B cell (primary cell): ENCODE results near the gene B3GALT6. TPM values are rescaled to one million over a fixed set of nuclear protein-coding genes. Genes with fewer than 3 reads are reported as not detected.

Source experiments
- ATAC-seq: fragments of 200-7000 bp; cut with Tn5 transposase; one replicate; pipeline ENCODE4 v1.10.0; 2021; ENCODE audit warnings: low read depth, mild to moderate bottlenecking, moderate number of reproducible peaks, moderate library complexity
- CTCF ChIA-PET: fragments of 350-600 bp; sonication (Branson Sonifier 250); formaldehyde crosslinking; loops from one replicate; lab custom pipeline; 2021; ENCODE audit warnings: antibody characterized with exemption, inconsistent platforms; lab: Charles Lee
- POLR2A ChIA-PET: fragments of 350-600 bp; sonication (Branson Sonifier 250); formaldehyde crosslinking; loops from one replicate; lab custom pipeline; 2021; ENCODE audit warnings: antibody characterized with exemption; lab: Charles Lee
- DNase-seq: peaks from one replicate; pipeline ENCODE4 v3.0.0; 2013
- H2AFZ ChIP-seq: 2 replicates; pipeline ENCODE4 v1.6.1; 2012; ENCODE audit warnings: mild to moderate bottlenecking, low read depth, low read length; ENCODE audit not compliant: insufficient read depth, poor library complexity, severe bottlenecking
- H3K27ac ChIP-seq, 2 donors: 1 replicate in 1 of 2; 2 replicates in 1 of 2; pipeline ENCODE4 v1.5.1; 2012 to 2013; ENCODE audit warnings: low read length in 2 of 2, mild to moderate bottlenecking in 2 of 2, moderate library complexity in 1 of 2
- H3K27me3 ChIP-seq, 4 experiments: fragments of 200-600 bp in 1 of 4; sonication (generic) in 1 of 4; replicated peaks in 1 of 4; 1 replicate in 2 of 4; 2 replicates in 2 of 4; pipeline versions ENCODE4 v1.6.1 to v1.7.0; 2013 to 2016; ENCODE audit warnings: low read length in 3 of 4, mild to moderate bottlenecking in 2 of 4, mixed read lengths in 1 of 4, moderate library complexity in 1 of 4; ENCODE audit not compliant: insufficient read depth in 4 of 4, control insufficient read depth in 3 of 4; ENCODE audit errors: control extremely low read depth in 1 of 4
- H3K36me3 ChIP-seq, 2 experiments: replicated peaks in 1 of 2; 1 replicate in 1 of 2; 2 replicates in 1 of 2; pipeline versions ENCODE4 v1.6.1 to v1.7.1; 2013; ENCODE audit warnings: low read length in 1 of 2; ENCODE audit not compliant: insufficient read depth in 2 of 2, control insufficient read depth in 1 of 2; ENCODE audit errors: control extremely low read depth in 1 of 2, extremely low read depth in 1 of 2
- H3K4me1 ChIP-seq, 2 donors: fragments of 200-600 bp in 1 of 2; sonication (generic) in 1 of 2; 1 replicate in 1 of 2; 2 replicates in 1 of 2; pipeline versions ENCODE4 v1.5.1 to v1.6.1; 2013 to 2017; ENCODE audit warnings: low read length in 2 of 2; ENCODE audit not compliant: control insufficient read depth in 2 of 2, insufficient read depth in 2 of 2
- H3K4me2 ChIP-seq: replicated peaks from 2 replicates; pipeline ENCODE3; 2012; ENCODE audit warnings: mild to moderate bottlenecking, low read depth, low read length; ENCODE audit not compliant: poor library complexity, severe bottlenecking
- H3K4me3 ChIP-seq, 5 experiments: fragments of 200-600 bp in 1 of 5; sonication (generic) in 1 of 5; 1 replicate in 3 of 5; 2 replicates in 2 of 5; pipeline versions ENCODE4 v1.5.1 to v1.7.0; 2011 to 2016; ENCODE audit warnings: low read length in 4 of 5, mild to moderate bottlenecking in 4 of 5, low read depth in 2 of 5, control low read depth in 1 of 5, moderate library complexity in 1 of 5; ENCODE audit not compliant: insufficient read depth in 1 of 5; ENCODE audit errors: control extremely low read depth in 1 of 5, extremely low read depth in 1 of 5
- H3K79me2 ChIP-seq: fragments of 200-600 bp; sonication (generic); one replicate; pipeline ENCODE4 v1.6.0; 2016; ENCODE audit warnings: low read length; ENCODE audit not compliant: control insufficient read depth, insufficient read depth
- H3K9ac ChIP-seq: fragments of 200-600 bp; sonication (generic); 2 replicates; pipeline ENCODE4 v1.6.1; 2017; ENCODE audit warnings: mild to moderate bottlenecking, low read length, moderate library complexity
- H3K9me3 ChIP-seq, 3 donors: one replicate each; pipeline versions ENCODE4 v1.6.1 to v1.7.1; 2013; ENCODE audit warnings: low read length in 2 of 3; ENCODE audit not compliant: control insufficient read depth in 2 of 3, insufficient read depth in 1 of 3; ENCODE audit errors: control extremely low read depth in 1 of 3
- H4K20me1 ChIP-seq: 2 replicates; pipeline ENCODE4 v1.6.0; 2012; ENCODE audit warnings: mild to moderate bottlenecking, low read length; ENCODE audit not compliant: insufficient read depth, control insufficient read depth, poor library complexity, severe bottlenecking
- H3K27ac Mint-ChIP-seq: one replicate; pipeline ENCODE4 v1.8.0; 2021; ENCODE audit warnings: mixed read lengths
- H3K27me3 Mint-ChIP-seq: one replicate; pipeline ENCODE4 v1.8.0; 2021; ENCODE audit warnings: mixed read lengths
- H3K4me1 Mint-ChIP-seq: one replicate; pipeline ENCODE4 v1.8.0; 2021; ENCODE audit warnings: mixed read lengths
- H3K4me3 Mint-ChIP-seq: one replicate; pipeline ENCODE4 v1.8.0; 2021; ENCODE audit warnings: mixed read lengths
- H3K9me3 Mint-ChIP-seq: one replicate; pipeline ENCODE4 v1.8.0; 2022; ENCODE audit warnings: mixed read lengths; ENCODE audit not compliant: insufficient read depth
- EZH2 ChIP-seq: IDR thresholded peaks from 2 replicates; pipeline ENCODE4 v1.6.1; 2012; ENCODE audit warnings: borderline replicate concordance, low read depth, mild to moderate bottlenecking, moderate library complexity, low read length; ENCODE audit not compliant: insufficient read depth, poor library complexity, severe bottlenecking
- WGBS: methylation state at CpG from one replicate; pipeline ENCODE4 v1.1.5; 2013; ENCODE audit warnings: missing lambda C conversion rate; ENCODE audit not compliant: insufficient coverage; 5-methylcytosine and 5-hydroxymethylcytosine counted together
- intact Hi-C: fragments of 100-400 bp; cut with micrococcal nuclease; formaldehyde crosslinking; loops from one replicate; pipeline ENCODE4 v1.10.0; 2022
- polyA plus RNA-seq: library from polyadenylated mRNA; depleted of rRNA; stranded (reverse); fragments of >200 nt; gene quantifications from 2 replicates; pipeline ENCODE4 v1.2.3, GENCODE V29; 2012
- total RNA-seq, 2 donors: library from RNA; stranded (reverse); fragments of 120-200 nt in 1 of 2; gene quantifications; 1 replicate in 1 of 2; 2 replicates in 1 of 2; pipeline versions ENCODE4 v1.2.3 to v1.2.4, GENCODE V29; 2013 to 2022
- TF ChIP-seq, protein P1 (sequence below): fragments of 200-600 bp; IDR thresholded peaks from one replicate; pipeline ENCODE4 v1.8.0; 2022; ENCODE audit warnings: antibody characterized with exemption, mild to moderate bottlenecking

Gene B3GALT6
- total and polyA plus RNA-seq, 2 donors (not counting 1 experiment from before 2014, with no cell fraction given): 5.9 to 21.0 TPM

DNA sequence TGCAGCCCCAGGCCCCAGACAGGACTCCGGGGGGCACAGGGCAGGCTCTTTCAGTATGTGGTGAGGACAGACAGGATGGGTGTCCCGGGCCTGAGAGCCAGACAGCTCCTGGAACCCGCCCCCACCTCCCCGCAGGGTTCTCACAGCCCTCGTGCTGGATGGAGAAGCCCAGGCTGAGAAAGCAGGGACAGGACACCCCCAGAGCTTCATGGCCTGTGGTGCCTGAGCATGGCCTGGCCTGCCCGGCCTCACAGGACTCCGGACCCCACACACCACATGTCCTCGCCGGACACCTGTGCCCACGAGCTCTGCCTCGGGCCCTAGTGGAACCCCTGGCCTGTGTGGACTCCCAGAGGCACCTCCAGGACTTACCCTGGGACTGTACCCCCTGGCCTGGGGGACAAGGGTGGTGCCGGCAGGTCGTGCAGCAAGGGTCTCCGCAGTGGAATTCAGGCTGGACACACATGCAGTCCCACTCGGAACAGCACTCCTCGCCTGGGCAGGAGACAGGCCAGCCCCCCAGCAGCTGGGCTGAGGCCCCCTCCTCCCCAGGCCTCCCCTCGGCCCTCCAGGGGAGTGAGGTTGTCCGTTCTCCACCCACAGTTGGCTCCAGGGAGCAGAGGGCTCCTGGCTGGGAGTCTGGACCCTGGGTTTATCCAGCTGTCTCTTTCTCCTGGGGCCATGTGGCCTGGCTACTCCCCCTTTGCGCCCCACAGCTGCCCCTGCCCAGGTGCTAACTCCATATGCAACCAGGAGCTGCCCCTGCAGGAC lies 26.9 kb upstream of the B3GALT6 start:
- TF ChIP-seq, protein P1, sequence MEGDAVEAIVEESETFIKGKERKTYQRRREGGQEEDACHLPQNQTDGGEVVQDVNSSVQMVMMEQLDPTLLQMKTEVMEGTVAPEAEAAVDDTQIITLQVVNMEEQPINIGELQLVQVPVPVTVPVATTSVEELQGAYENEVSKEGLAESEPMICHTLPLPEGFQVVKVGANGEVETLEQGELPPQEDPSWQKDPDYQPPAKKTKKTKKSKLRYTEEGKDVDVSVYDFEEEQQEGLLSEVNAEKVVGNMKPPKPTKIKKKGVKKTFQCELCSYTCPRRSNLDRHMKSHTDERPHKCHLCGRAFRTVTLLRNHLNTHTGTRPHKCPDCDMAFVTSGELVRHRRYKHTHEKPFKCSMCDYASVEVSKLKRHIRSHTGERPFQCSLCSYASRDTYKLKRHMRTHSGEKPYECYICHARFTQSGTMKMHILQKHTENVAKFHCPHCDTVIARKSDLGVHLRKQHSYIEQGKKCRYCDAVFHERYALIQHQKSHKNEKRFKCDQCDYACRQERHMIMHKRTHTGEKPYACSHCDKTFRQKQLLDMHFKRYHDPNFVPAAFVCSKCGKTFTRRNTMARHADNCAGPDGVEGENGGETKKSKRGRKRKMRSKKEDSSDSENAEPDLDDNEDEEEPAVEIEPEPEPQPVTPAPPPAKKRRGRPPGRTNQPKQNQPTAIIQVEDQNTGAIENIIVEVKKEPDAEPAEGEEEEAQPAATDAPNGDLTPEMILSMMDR: no peak
- no peak for TF ChIP-seq EZH2
- ChIA-PET POLR2A (interaction anchor here (0.8 to 1.2 kb wide), 2 partner anchors 31 to 83 kb away, joined by 3 to 4 read pairs; partner anchors contain the start of gene TTLL10), CTCF (interaction anchor here (0.7 to 4.9 kb wide), 2 partner anchors 83 to 87 kb away, joined by 3 to 39 read pairs; no protein-coding TSS in a partner anchor)
- Mint-ChIP-seq H3K4me1 (peaks cover 29% of the 10 kb centered on the region), H3K27me3 (peaks cover 9% of the 10 kb centered on the region), H3K27ac (no peak overlapping the region), H3K9me3 (no peaks in the 10 kb centered on the region), H3K4me3 (peak overlapping the region; percentile 74)
- intact Hi-C loops: loop anchor here (5.0 to 10.0 kb wide), 2 partner anchors 48 to 170 kb away; no protein-coding TSS in a partner anchor
- Histone ChIP-seq H3K27ac (no peak overlapping the region), H3K36me3 (no peaks in the 10 kb centered on the region), H4K20me1 (no peaks in the 10 kb centered on the region), H3K9me3 (peaks cover 0 to 22% (median 0%) of the 10 kb centered on the region in 3 donors), H3K4me1 (peaks cover 49 to 56% of the 10 kb centered on the region in 2 donors), H3K4me3 (peak overlapping the region in 2 of 5 experiments; percentile 34 to 61), H3K9ac (no peak overlapping the region), H3K4me2 (peak overlapping the region; percentile 97), H3K27me3 (peaks cover 0 to 46% (median 16%) of the 10 kb centered on the region in 4 experiments), H2AFZ (no peak overlapping the region), H3K79me2 (no peaks in the 10 kb centered on the region)
- ATAC-seq (no peak), DNase-seq (peak; percentile 38)
- 87% methylated on average over 19 of the region's 19 CpGs for WGBS
